OCI-M2 (cell line): Measurements from ENCODE around the gene PLA2G7.

Experiments
- DNase-seq: peaks from one replicate; lab custom pipeline; 2025; ENCODE audit not compliant: unreplicated experiment; lab: John Stamatoyannopoulos, UW

PLA2G7 gene

DNA sequence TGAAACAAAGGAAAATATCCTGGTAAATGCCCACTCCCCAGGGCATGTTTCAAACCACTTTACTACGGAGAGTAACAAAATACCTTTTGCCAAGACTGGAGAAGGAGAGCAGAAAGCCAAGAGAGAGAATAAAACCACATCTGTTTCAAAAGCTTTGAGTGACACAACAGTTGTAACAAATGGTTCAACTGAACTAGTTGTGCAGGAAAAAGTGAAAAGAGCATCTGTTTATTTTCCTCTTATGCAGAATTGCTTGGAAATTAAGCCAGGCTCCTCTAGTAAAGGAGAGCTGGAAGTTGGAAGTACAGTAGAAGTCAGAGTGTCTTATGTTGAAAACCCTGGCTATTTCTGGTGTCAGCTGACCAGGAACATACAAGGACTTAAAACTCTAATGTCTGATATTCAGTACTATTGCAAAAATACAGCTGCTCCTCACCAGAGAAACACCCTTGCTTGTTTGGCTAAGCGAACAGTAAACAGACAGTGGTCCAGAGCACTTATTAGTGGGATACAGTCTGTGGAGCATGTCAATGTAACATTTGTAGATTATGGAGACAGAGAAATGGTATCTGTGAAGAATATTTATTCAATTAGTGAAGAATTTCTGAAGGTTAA, 44.9 kb downstream of the PLA2G7 start:
- DNase-seq = no peak

DNA sequence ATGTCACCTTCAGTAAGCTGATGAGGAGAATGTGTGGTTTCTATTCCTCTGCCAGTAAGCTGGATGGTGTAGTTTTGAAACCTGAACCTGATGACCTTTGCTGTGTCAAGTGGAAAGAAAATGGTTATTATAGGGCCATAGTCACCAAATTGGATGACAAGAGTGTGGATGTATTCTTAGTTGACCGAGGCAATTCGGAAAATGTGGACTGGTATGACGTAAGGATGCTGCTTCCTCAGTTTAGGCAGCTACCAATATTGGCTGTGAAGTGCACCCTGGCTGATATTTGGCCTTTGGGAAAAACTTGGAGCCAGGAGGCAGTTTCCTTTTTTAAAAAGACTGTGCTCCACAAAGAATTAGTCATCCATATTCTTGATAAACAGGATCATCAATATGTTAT, 45.5 kb downstream of the PLA2G7 start:
- no peak for DNase-seq

DNA sequence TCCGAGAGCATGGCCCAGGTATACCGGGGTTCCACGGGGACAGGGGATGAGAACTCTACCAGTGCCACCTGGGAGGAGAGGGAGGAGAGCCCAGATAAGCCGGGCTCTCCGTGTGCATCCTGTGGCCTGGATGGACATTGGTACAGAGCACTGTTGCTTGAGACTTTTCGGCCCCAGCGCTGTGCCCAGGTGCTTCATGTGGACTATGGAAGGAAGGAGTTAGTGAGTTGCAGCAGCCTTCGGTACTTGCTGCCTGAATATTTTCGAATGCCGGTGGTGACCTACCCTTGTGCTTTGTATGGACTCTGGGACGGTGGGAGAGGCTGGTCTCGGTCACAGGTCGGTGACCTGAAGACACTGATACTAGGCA, 46.2 kb downstream of the PLA2G7 start:
- DNase-seq = no peak

DNA sequence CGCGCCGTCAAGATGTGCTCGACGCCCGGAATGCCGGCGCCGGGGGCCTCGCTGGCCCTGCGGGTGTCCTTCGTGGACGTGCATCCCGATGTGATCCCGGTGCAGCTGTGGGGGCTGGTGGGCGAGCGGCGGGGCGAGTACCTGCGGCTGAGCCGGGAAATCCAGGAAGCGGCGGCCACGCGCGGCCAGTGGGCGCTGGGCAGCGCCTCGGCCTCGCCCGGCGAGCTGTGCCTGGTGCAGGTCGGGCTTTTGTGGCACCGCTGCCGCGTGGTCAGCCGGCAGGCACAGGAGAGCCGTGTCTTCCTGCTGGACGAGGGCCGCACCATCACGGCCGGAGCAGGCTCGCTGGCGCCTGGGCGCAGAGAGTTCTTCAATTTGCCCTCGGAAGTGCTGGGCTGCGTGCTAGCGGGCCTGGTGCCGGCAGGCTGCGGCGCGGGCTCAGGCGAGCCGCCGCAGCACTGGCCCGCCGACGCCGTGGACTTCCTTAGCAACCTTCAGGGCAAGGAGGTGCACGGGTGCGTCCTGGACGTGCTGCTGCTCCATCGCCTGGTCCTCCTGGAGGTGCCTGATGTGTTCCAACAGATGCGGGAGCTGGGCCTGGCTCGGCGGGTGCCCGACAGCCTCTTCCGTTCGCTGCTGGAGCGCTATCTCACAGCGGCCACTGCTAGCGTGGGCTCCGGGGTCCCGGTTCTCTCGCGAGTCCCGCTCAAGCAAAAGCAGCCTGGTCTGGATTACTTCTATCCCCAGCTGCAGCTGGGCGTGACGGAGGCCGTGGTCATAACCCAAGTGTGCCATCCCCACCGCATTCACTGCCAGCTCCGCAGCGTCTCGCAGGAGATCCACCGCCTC, 46.8 kb downstream of the PLA2G7 start:
- no peak for DNase-seq

DNA sequence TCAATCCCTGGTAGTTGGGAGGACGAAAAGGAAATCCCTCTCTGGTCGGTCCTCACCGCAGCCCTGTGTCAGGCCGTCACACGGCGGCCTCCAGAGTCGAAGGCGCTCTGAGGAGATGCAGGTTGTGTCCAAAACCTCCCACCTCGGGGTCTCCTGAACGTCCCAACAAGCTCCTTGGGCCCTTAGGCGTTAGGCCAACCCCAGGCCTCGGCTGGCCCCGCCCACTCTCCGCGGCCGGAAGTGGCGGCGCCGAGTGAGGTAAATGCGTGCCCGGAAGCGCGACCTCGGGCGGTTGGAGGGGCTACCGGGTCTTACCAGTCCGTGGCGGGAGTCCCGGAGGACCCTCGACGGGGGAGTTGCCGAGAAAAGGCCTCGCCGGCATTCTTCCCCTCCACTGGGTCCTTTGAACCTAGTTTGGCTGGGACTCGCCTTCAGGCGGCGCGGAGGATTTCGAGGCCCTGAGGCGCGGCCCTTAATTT, 47.5 kb downstream of the PLA2G7 start, which contains the start of gene TDRD6:
TSS of gene TDRD6 (plus strand) at position 267 of the 479 bp plus-strand sequence. CDS start 244 bp downstream, outside the sequence.
- no peak for DNase-seq

DNA sequence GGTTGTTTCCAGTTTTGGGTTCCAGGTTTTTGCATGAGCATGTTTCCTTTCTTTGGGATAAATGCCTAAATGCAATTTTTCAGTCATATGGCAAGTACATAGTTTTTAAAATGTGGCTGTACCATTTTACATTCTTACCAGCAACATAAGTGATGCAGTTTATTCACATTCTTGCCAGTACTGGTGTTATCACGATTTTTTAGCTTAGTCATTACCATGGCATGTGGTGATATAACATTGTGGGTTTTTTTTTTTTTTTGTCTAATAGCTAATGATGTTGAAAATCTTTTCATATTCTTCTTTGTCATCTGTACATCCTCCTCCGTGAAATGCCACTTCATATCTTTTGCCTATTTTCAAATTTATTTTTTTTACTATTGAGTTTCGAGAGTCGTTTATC, 50.4 kb downstream of the PLA2G7 start:
- DNase-seq = no peak

DNA sequence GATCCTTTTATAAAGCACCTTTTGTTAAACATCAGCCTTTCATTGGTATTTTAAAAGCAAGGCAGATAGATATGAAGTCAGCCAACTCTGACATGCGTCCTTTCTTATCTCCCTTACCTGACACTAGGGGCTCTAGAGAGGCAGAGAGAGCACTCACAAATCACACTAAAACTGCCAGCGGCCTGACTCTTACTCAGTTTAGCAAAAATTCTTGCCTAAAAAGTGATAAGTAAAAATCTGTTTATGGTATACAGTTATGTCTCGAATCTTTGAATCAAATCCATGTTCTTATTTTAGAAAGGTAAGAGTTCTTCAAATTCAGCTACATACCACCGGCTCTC, 57.9 kb downstream of the PLA2G7 start:
- DNase-seq = no peak

DNA sequence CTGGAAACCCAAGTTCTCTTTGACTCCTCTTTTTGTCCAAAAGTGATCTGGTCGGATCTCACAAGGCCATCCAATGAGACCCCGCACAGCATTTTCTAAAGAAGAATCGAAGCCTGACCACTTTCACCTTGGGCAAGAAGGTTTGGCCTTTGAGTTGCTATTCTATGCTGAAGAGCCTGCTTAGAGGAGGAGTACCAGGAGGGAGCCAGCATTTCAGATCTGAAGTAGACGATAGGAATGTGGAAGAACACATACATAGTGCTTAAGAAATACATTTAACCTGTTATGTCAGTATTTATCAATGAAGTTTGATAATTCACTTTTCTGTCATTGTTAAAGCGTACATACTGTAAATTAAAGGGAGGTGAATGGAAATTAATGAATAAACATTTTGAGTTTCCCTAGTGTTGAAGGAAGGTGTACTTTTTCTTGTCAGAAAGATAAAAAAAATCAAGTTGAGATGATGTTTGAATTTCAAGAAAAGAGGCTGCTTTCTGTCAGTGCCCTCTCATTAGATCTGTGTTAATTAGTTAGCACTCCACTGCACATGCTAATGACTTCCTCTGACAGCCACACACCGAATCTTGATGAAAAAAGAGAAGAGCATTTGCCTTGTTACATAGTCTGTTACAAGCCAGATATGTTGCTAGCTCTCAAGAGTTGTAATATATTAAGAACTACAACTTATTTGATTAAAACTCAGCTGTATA, 58.4 kb downstream of the PLA2G7 start:
- DNase-seq = no peak

DNA sequence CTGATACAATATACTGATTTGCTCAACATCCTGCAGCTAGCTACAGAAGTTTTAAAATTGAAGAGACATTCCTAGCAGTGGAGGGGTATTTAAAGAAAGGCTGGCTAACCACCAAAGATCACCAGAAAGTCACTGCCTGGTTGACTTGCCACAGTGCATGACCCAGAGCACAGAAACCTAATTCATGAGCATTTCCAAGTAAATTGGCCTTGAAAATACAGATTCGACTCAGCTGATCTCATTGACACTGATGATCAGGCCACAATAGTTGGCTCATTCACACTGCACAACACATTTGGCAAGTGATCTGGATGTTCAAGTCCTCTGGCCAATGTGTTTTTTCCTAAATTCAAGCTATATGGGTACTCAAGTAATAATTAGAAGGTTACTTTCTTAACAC, 60.8 kb downstream of the PLA2G7 start:
- no peak for DNase-seq

DNA sequence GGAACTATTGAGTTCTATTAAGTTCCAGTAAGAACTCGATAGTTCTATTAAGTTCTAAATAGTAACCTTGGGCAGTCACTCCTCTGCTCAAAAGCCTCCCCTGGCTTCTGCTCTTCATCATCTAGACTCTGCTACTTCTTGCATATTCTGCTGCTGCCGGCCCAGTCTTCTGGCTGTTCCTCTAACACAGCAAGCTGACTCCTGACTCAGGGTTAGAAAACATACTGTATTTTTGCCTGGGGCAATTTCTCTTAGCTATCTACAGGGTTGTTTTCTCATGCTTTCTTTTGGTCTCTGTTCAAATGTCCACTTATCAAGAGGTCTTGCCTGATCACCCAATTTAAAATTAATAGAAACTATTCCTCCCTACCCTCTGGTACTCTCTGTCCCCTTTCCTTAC, 67.8 kb downstream of the PLA2G7 start:
- no peak for DNase-seq

DNA sequence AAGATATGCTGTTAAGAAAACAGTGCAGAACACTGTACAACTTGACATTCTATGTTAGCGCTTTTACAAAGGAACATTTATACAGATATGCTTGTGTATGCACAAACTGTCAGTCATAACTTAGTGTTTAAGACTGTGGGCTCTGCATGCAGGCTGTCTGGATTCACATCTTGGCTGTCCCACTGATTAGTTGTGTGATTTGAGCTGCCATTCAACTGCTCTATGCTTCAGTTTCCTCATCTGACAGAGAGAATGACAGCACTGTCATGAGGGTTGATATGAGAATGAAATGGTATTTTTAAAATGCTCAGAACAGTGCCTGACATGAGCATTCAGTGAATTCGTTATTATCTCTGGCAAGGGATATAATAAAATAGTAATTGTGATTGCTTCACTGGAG, 73.7 kb downstream of the PLA2G7 start:
- no peak for DNase-seq

DNA sequence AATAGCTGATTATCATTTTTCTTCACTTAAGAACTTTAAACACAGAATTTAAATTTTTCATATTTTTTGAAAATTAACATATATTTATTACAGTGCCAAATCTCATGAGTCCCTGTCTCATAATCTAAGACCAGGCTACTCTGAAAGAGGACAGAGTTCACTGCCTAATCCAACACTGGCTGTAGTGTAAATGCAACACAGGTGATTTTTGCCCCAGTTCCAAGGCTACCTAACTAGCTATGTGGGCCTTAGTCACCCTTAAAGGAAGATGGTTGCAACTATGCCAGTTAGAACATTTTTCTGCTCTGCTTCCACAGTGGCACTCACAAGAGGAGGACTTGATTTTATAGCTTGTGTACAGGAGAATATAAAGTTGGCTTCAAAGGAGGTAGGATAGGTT, 77.5 kb downstream of the PLA2G7 start:
- DNase-seq = no peak

DNA sequence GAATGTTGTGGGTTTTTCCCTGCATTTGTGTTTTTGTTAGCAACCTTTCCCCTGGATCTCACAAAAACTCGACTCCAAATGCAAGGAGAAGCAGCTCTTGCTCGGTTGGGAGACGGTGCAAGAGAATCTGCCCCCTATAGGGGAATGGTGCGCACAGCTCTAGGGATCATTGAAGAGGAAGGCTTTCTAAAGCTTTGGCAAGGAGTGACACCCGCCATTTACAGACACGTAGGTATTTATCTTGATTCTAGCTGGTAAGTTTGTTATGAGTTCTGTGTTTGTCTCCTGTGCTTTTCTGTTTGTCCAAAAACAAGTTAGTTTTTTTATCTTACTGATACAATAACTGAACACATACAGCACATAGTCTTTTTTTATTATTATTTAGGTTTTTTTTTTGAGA, 79.4 kb downstream of the PLA2G7 start:
- no peak for DNase-seq
